ENCODE results near the gene GRID1.

GRCh38 chr10:86231796-86232560 is 134.6 kb downstream of the GRID1 start:
- TF ChIP-seq, protein P1, sequence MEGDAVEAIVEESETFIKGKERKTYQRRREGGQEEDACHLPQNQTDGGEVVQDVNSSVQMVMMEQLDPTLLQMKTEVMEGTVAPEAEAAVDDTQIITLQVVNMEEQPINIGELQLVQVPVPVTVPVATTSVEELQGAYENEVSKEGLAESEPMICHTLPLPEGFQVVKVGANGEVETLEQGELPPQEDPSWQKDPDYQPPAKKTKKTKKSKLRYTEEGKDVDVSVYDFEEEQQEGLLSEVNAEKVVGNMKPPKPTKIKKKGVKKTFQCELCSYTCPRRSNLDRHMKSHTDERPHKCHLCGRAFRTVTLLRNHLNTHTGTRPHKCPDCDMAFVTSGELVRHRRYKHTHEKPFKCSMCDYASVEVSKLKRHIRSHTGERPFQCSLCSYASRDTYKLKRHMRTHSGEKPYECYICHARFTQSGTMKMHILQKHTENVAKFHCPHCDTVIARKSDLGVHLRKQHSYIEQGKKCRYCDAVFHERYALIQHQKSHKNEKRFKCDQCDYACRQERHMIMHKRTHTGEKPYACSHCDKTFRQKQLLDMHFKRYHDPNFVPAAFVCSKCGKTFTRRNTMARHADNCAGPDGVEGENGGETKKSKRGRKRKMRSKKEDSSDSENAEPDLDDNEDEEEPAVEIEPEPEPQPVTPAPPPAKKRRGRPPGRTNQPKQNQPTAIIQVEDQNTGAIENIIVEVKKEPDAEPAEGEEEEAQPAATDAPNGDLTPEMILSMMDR (IDR thresholded peaks at IDR 0.05 in 8 of 11, conservative IDR thresholded peaks at IDR 0.05 in 3 of 11): no peak
- TF ChIP-seq POLR2AphosphoS5 (IDR thresholded peaks at IDR 0.05): no peak
- no peak for TF ChIP-seq POLR2A (IDR thresholded peaks at IDR 0.05)
